ENCODE measurements around the gene AKAP1.

- TF ChIP-seq CTCF (IDR thresholded peaks at IDR 0.05) (no peak), POLR2AphosphoS5 (IDR thresholded peaks at IDR 0.05) (no peak), EP300 (IDR thresholded peaks at IDR 0.05) (no peak), POLR2A (IDR thresholded peaks at IDR 0.05; ENCODE audit: low read depth) (no peak)
Observed at GRCh38 chr17:57132663-57133062, 47.6 kb downstream of the AKAP1 start.

Measured in esophagus muscularis mucosa (tissue), 4 donors.